ENCODE data around the gene IQCB1. TPM values are rescaled to one million over a fixed set of nuclear protein-coding genes. Genes with fewer than 3 reads are reported as not detected.

Gene IQCB1
- polyA plus RNA-seq, 1 of the 3 experiments (the other 2 are of a cell fraction), result 10.4 TPM

DNA sequence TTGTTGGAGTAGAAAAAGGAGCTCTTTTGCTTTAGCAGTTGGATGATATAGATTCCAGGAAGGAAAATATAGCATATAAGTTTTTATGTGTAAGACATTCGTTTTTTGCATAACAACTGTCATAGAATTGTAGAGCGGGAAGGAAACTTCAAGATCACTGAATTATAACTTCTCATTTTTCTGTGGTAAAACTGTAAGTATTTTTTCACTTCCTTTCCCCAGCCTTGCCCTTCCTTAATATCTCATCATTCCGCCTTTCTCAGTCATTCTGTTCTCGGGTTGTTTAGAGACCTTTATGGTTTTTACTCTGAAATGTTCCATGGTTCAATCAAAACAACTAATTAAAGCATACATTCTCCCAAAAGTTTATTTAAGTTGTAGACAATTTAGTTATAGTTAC, 1.2 kb upstream of the IQCB1 start:
- Histone ChIP-seq H3K4me1 (ENCODE audit: control insufficient read depth in 1 of 2, insufficient read depth in 2 of 2, low read depth in 1 of 2, low read length in 1 of 2) (peaks cover 0 to 7% of the 10 kb centered on the region in 2 experiments; a peak in 2 of 4 replicates), H3K9me3 (no peaks in the 10 kb centered on the region), H3K36me3 (replicated peaks in 1 of 2; ENCODE audit: control insufficient read depth in 1 of 2, insufficient read depth in 2 of 2, low read length in 1 of 2) (peaks cover 9 to 11% of the 10 kb centered on the region in 2 experiments), H3F3A (replicated peaks; ENCODE audit: insufficient read depth) (no peaks in the 10 kb centered on the region), H3K4me3 (ENCODE audit: low read depth in 2 of 2, low read length in 1 of 2) (peak overlapping the region in 1 of 2 experiments; percentile 83; a peak in 2 of 4 replicates), H3K9ac (no peak overlapping the region), H2AFZ (ENCODE audit: low read depth) (no peak overlapping the region), H3K4me2 (peak overlapping the region; percentile 96), H4K20me1 (ENCODE audit: insufficient read depth) (no peaks in the 10 kb centered on the region), H3K9me2 (no peaks in the 10 kb centered on the region), H3K27ac (ENCODE audit: low read depth in 2 of 2, low read length in 1 of 2) (no peak overlapping the region), H3K79me2 (ENCODE audit: insufficient read depth) (peaks cover 14% of the 10 kb centered on the region), H3K27me3 (ENCODE audit: insufficient read depth) (no peaks in the 10 kb centered on the region)
- ChIA-PET POLR2A (no interaction called here), CTCF (no interaction called here)
- no peak for DNase-seq
- 89% methylated on average over 4 of the region's 4 CpGs for WGBS (ENCODE audit: low lambda C conversion rate)
- TF ChIP-seq EP300 (IDR thresholded peaks at IDR 0.05; ENCODE audit: borderline replicate concordance in 1 of 2, low read depth in 1 of 2, low read length in 1 of 2) (no peak), SIN3A (IDR thresholded peaks at IDR 0.05; ENCODE audit: borderline replicate concordance, low read depth, low read length) (no peak), FOXJ3 (CRISPR knock-in tag; IDR thresholded peaks at IDR 0.05) (no peak), SMC3 (IDR thresholded peaks at IDR 0.05; ENCODE audit: low read depth, low read length) (no peak), POLR2AphosphoS5 (IDR thresholded peaks at IDR 0.05; ENCODE audit: low read depth, low read length) (no peak), FOSL2 (IDR thresholded peaks at IDR 0.05; ENCODE audit: borderline replicate concordance, low read depth) (no peak)

- Histone ChIP-seq H3K4me1 (ENCODE audit: control insufficient read depth in 1 of 2, insufficient read depth in 2 of 2, low read depth in 1 of 2, low read length in 1 of 2) (peaks cover 0 to 7% of the 10 kb centered on the region in 2 experiments; a peak in 2 of 4 replicates), H3K9me2 (no peaks in the 10 kb centered on the region), H2AFZ (ENCODE audit: low read depth) (peak overlapping the region; percentile 97), H3K27ac (ENCODE audit: low read depth in 2 of 2, low read length in 1 of 2) (no peak overlapping the region; a peak in 1 of 4 replicates), H3K4me3 (ENCODE audit: low read depth in 2 of 2, low read length in 1 of 2) (peak overlapping the region; percentile 82 to 83), H3K9ac (peak overlapping the region; percentile 85; the same call in 1 of the 2 replicates), H3K79me2 (ENCODE audit: insufficient read depth) (peaks cover 14% of the 10 kb centered on the region), H3K9me3 (no peaks in the 10 kb centered on the region), H3K27me3 (ENCODE audit: insufficient read depth) (no peaks in the 10 kb centered on the region), H3K36me3 (replicated peaks in 1 of 2; ENCODE audit: control insufficient read depth in 1 of 2, insufficient read depth in 2 of 2, low read length in 1 of 2) (peaks cover 9 to 14% of the 10 kb centered on the region in 2 experiments), H3K4me2 (peak overlapping the region; percentile 96), H3F3A (replicated peaks; ENCODE audit: insufficient read depth) (no peaks in the 10 kb centered on the region), H4K20me1 (ENCODE audit: insufficient read depth) (no peaks in the 10 kb centered on the region)
- DNase-seq, result no peak
- ChIA-PET POLR2A (no interaction called here), CTCF (no interaction called here)
- 3% methylated on average over 11 of the region's 11 CpGs for WGBS (ENCODE audit: low lambda C conversion rate)
- no peak for TF ChIP-seq NFIC (IDR thresholded peaks at IDR 0.05; ENCODE audit: borderline replicate concordance)
- TF ChIP-seq JUND (IDR thresholded peaks at IDR 0.05), result no peak
- no peak for TF ChIP-seq FOXJ3 (CRISPR knock-in tag; IDR thresholded peaks at IDR 0.05)
- TF ChIP-seq MEF2A (IDR thresholded peaks at IDR 0.05; ENCODE audit: borderline replicate concordance, low read depth), result no peak
- TF ChIP-seq MAX (IDR thresholded peaks at IDR 0.05; ENCODE audit: low read depth), result no peak
- TF ChIP-seq PBX3 (IDR thresholded peaks at IDR 0.05), result no peak
- TF ChIP-seq RXRA (IDR thresholded peaks at IDR 0.05; ENCODE audit: borderline replicate concordance, low read depth), result no peak
- TF ChIP-seq, protein P1, sequence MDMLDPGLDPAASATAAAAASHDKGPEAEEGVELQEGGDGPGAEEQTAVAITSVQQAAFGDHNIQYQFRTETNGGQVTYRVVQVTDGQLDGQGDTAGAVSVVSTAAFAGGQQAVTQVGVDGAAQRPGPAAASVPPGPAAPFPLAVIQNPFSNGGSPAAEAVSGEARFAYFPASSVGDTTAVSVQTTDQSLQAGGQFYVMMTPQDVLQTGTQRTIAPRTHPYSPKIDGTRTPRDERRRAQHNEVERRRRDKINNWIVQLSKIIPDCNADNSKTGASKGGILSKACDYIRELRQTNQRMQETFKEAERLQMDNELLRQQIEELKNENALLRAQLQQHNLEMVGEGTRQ (IDR thresholded peaks at IDR 0.05; ENCODE audit: borderline replicate concordance, low read depth, low read length), result no peak
- TF ChIP-seq MXI1 (IDR thresholded peaks at IDR 0.05; ENCODE audit: low read depth, low read length), result no peak
- no peak for TF ChIP-seq RFX5 (IDR thresholded peaks at IDR 0.05; ENCODE audit: low read length)
- no peak for TF ChIP-seq FOXM1 (IDR thresholded peaks at IDR 0.05; ENCODE audit: low read depth)
- no peak for TF ChIP-seq EZH2phosphoT487 (IDR thresholded peaks at IDR 0.05; ENCODE audit: borderline replicate concordance, low read depth)
- TF ChIP-seq SMC3 (IDR thresholded peaks at IDR 0.05; ENCODE audit: low read depth, low read length), result no peak
- no peak for TF ChIP-seq TEAD4 (IDR thresholded peaks at IDR 0.05; ENCODE audit: borderline replicate concordance, insufficient read depth)
- no peak for TF ChIP-seq RCOR1 (IDR thresholded peaks at IDR 0.05; ENCODE audit: low read length)
Observed at GRCh38 chr3:121835465-121835801, 573 bp upstream of the IQCB1 start.

All from SK-N-SH (cell line).